Ishikawa (cell line): ENCODE results near the gene PLPPR1.

Source experiments
- CEBPB ChIP-seq: IDR thresholded peaks from 2 replicates; pipeline ENCODE4 v1.6.1; 2012
- CREB1 ChIP-seq: IDR thresholded peaks from 2 replicates; pipeline ENCODE4 v1.6.1; 2012; ENCODE audit warnings: low read depth
- EGR1 ChIP-seq: IDR thresholded peaks from 2 replicates; pipeline ENCODE4 v1.6.1; 2012
- EP300 ChIP-seq: IDR thresholded peaks from 2 replicates; pipeline ENCODE4 v1.6.1; 2012; ENCODE audit warnings: borderline replicate concordance
- FOXM1 ChIP-seq: IDR thresholded peaks from 2 replicates; pipeline ENCODE4 v1.6.1; 2012; ENCODE audit warnings: low read depth, borderline replicate concordance
- MAX ChIP-seq: IDR thresholded peaks from 2 replicates; pipeline ENCODE4 v1.6.1; 2012
- NFIC ChIP-seq: IDR thresholded peaks from 2 replicates; pipeline ENCODE4 v1.6.1; 2012
- RAD21 ChIP-seq: IDR thresholded peaks from 2 replicates; pipeline ENCODE4 v1.6.1; 2012; ENCODE audit warnings: low read depth
- REST ChIP-seq: IDR thresholded peaks from 2 replicates; pipeline ENCODE4 v1.6.1; 2012; ENCODE audit warnings: low read depth, mild to moderate bottlenecking
- TAF1 ChIP-seq: IDR thresholded peaks from 2 replicates; pipeline ENCODE4 v1.6.1; 2012; ENCODE audit warnings: low read depth, mild to moderate bottlenecking
- TCF12 ChIP-seq: IDR thresholded peaks from 2 replicates; pipeline ENCODE4 v1.6.1; 2012; ENCODE audit warnings: low read depth
- TEAD4 ChIP-seq: IDR thresholded peaks from 2 replicates; pipeline ENCODE4 v1.6.1; 2012
- USF1 ChIP-seq: IDR thresholded peaks from 2 replicates; pipeline ENCODE4 v1.6.1; 2012
- YY1 ChIP-seq: IDR thresholded peaks from 2 replicates; pipeline ENCODE4 v1.6.1; 2012; ENCODE audit warnings: low read depth
- ZBTB7A ChIP-seq: IDR thresholded peaks from 2 replicates; pipeline ENCODE4 v1.6.1; 2012; ENCODE audit warnings: low read depth

Gene PLPPR1

GRCh38 chr9:101337237-101337636 is 308.7 kb downstream of the PLPPR1 start:
- TF ChIP-seq EGR1 (no peak), TCF12 (no peak), EP300 (no peak), REST (no peak), CEBPB (no peak), FOXM1 (no peak), NFIC (no peak), RAD21 (no peak), CREB1 (no peak), YY1 (no peak), MAX (no peak), USF1 (no peak), TAF1 (no peak), TEAD4 (no peak), ZBTB7A (no peak)

- TF ChIP-seq YY1 (no peak), EGR1 (no peak), NFIC (no peak), EP300 (no peak), CEBPB (no peak), MAX (no peak), TEAD4 (no peak), TCF12 (no peak), USF1 (no peak), CREB1 (no peak), TAF1 (no peak), REST (no peak), RAD21 (no peak), FOXM1 (no peak), ZBTB7A (no peak)
These were observed 313.4 kb downstream of the PLPPR1 start for GRCh38 chr9:101341958-101342357.

GRCh38 chr9:101342595-101342994 is 314.1 kb downstream of the PLPPR1 start:
- no peak for TF ChIP-seq RAD21

GRCh38 chr9:101350285-101350684 is 321.8 kb downstream of the PLPPR1 start:
- no peak for TF ChIP-seq MAX
- no peak for TF ChIP-seq REST
- no peak for TF ChIP-seq FOXM1
- TF ChIP-seq NFIC = no peak
- TF ChIP-seq USF1 = no peak
- no peak for TF ChIP-seq CEBPB
- TF ChIP-seq EP300 = no peak
- TF ChIP-seq YY1 = no peak
- TF ChIP-seq TCF12 = no peak
- no peak for TF ChIP-seq EGR1

GRCh38 chr9:101352892-101353463 is 324.5 kb downstream of the PLPPR1 start:
- TF ChIP-seq ZBTB7A = no peak
- no peak for TF ChIP-seq RAD21
- TF ChIP-seq TAF1 = no peak
- no peak for TF ChIP-seq MAX
- no peak for TF ChIP-seq REST
- no peak for TF ChIP-seq CEBPB
- no peak for TF ChIP-seq CREB1
- TF ChIP-seq TEAD4 = no peak
- no peak for TF ChIP-seq NFIC
- no peak for TF ChIP-seq YY1
- TF ChIP-seq EP300 = no peak
- TF ChIP-seq EGR1 = no peak
- TF ChIP-seq USF1 = no peak
